Panc1 (cell line): Measurements from ENCODE around the gene ADGRL3. TPM values are rescaled to one million over a fixed set of nuclear protein-coding genes. Genes with fewer than 3 reads are reported as not detected.

ENCODE experiments used
- ATAC-seq: fragments of 200-7000 bp; cut with Tn5 transposase; 2 replicates; pipeline ENCODE4 v1.9.1; 2020; ENCODE audit warnings: mild to moderate bottlenecking, moderate library complexity
- BruUV-seq: library from RNA; stranded (reverse); fragments of 400-500 nt; replicated peaks from 2 replicates; lab custom pipeline; 2021; lab: Mats Ljungman, UMichigan
- CTCF ChIA-PET: fragments of 300-600 bp; sonication (Branson Sonifier 250); formaldehyde crosslinking; loops from one replicate; lab custom pipeline; 2022; ENCODE audit warnings: antibody characterized with exemption; lab: Charles Lee
- POLR2A ChIA-PET: fragments of 300-600 bp; sonication (Branson Sonifier 250); formaldehyde crosslinking; loops from one replicate; lab custom pipeline; 2022; ENCODE audit warnings: antibody characterized with exemption; lab: Charles Lee
- DNase-seq: peaks from one replicate; pipeline ENCODE4 v3.0.0-alpha.2; 2010; ENCODE audit warnings: low read depth, low spot score
- H3K27ac ChIP-seq: 2 replicates; pipeline ENCODE4 v1.5.1; 2011; ENCODE audit warnings: mild to moderate bottlenecking, low read length, inconsistent platforms
- H3K27me3 ChIP-seq: fragments of 200-500 bp; sonication (Bioruptor generic); 2 replicates; pipeline ENCODE4 v1.6.0; 2014; ENCODE audit warnings: low read length, inconsistent platforms; ENCODE audit not compliant: control insufficient read depth, insufficient read depth
- H3K36me3 ChIP-seq: fragments of 200-500 bp; sonication (Bioruptor generic); 2 replicates; pipeline ENCODE4 v1.5.1; 2014; ENCODE audit warnings: inconsistent platforms, mild to moderate bottlenecking, low read length, moderate library complexity; ENCODE audit not compliant: control insufficient read depth, insufficient read depth
- H3K4me1 ChIP-seq: 2 replicates; pipeline ENCODE4 v1.5.1; 2011; ENCODE audit warnings: inconsistent platforms, mild to moderate bottlenecking, low read length, moderate library complexity; ENCODE audit not compliant: control insufficient read depth, insufficient read depth
- H3K4me3 ChIP-seq, 2 experiments: 2 replicates each; pipeline ENCODE4 v1.5.1; 2011 to 2012; ENCODE audit warnings: low read depth in 2 of 2, low read length in 2 of 2, mild to moderate bottlenecking in 2 of 2, inconsistent platforms in 1 of 2, moderate library complexity in 1 of 2
- H3K9me3 ChIP-seq: fragments of 200-500 bp; sonication (Bioruptor generic); 2 replicates; pipeline ENCODE4 v1.5.1; 2014; ENCODE audit warnings: low read depth, mild to moderate bottlenecking, inconsistent platforms, low read length, moderate library complexity; ENCODE audit not compliant: control insufficient read depth, insufficient read depth
- POLR2AphosphoS5 ChIP-seq: IDR thresholded peaks from 2 replicates; pipeline ENCODE4 v1.6.1; 2012; ENCODE audit warnings: mild to moderate bottlenecking, low read depth, low read length, moderate library complexity
- SIN3A ChIP-seq: IDR thresholded peaks from 2 replicates; pipeline ENCODE4 v1.6.1; 2012; ENCODE audit warnings: low read depth, mild to moderate bottlenecking, low read length, moderate library complexity, borderline replicate concordance; ENCODE audit not compliant: insufficient read depth
- TCF7L2 ChIP-seq: IDR thresholded peaks from 2 replicates; pipeline ENCODE4 v1.6.1; 2011; ENCODE audit warnings: mild to moderate bottlenecking, low read depth, low read length, inconsistent platforms
- in situ Hi-C: cut with HindIII; loops from 2 replicates; pipeline ENCODE4 v1.10.0; 2016; ENCODE audit warnings: low sequenced_read_pairs, low pct_unique_long_range_greater_than_20kb
- intact Hi-C: fragments of 100-400 bp; cut with micrococcal nuclease; formaldehyde crosslinking; loops from one replicate; pipeline ENCODE4 v1.10.0; 2022; ENCODE audit not compliant: unreplicated experiment
- total RNA-seq: library from RNA; stranded (reverse); gene quantifications from one replicate; pipeline ENCODE4 v1.2.1, GENCODE V29; 2021; ENCODE audit not compliant: unreplicated experiment
- TF ChIP-seq, protein P1 (sequence below), 2 experiments: IDR thresholded peaks; 2 replicates each; pipeline ENCODE4 v1.6.1; 2011 to 2012; ENCODE audit warnings: low read depth in 2 of 2, control low read depth in 1 of 2, low read length in 1 of 2, mild to moderate bottlenecking in 1 of 2, moderate library complexity in 1 of 2; ENCODE audit not compliant: insufficient read depth in 1 of 2
- TF ChIP-seq, protein P2 (sequence below): fragments of 450-650 bp; IDR thresholded peaks from 2 replicates; pipeline ENCODE4 v1.5.1; 2017; ENCODE audit warnings: mild to moderate bottlenecking

The ADGRL3 gene
- total RNA-seq, 1 experiment from 2014 or later, result 0.23 TPM

DNA sequence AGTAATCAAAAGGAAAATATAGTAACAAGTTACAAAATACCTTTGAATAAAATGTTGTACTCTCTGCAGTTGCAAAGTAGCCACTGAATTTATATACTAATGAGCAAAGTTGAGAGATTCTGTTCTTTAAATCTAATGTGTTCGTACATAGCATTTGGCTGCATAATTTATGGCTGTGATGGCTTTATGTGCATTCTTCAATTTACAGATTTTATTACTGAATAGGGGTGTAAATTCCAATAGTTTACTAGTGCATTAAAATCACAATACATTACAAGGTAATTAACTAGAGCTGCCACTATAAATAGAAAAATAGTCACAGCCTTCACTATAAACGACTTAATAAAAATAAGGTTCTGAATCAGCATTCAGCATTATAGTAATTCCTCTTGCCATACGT is 620.0 kb downstream of the ADGRL3 start:
- DNase-seq (no peak), ATAC-seq (no peak)
- intact Hi-C loops (no loop called here), in situ Hi-C loops (no loop called here)
- Histone ChIP-seq H3K9me3 (no peaks in the 10 kb centered on the region), H3K4me3 (no peak overlapping the region), H3K4me1 (no peaks in the 10 kb centered on the region), H3K36me3 (no peaks in the 10 kb centered on the region), H3K27me3 (no peaks in the 10 kb centered on the region), H3K27ac (no peak overlapping the region)
- no TSS peak for BruUV-seq
- ChIA-PET POLR2A (no interaction called here), CTCF (no interaction called here)
- TF ChIP-seq POLR2AphosphoS5 (no peak), TCF7L2 (no peak), SIN3A (no peak)
- TF ChIP-seq, protein P1, sequence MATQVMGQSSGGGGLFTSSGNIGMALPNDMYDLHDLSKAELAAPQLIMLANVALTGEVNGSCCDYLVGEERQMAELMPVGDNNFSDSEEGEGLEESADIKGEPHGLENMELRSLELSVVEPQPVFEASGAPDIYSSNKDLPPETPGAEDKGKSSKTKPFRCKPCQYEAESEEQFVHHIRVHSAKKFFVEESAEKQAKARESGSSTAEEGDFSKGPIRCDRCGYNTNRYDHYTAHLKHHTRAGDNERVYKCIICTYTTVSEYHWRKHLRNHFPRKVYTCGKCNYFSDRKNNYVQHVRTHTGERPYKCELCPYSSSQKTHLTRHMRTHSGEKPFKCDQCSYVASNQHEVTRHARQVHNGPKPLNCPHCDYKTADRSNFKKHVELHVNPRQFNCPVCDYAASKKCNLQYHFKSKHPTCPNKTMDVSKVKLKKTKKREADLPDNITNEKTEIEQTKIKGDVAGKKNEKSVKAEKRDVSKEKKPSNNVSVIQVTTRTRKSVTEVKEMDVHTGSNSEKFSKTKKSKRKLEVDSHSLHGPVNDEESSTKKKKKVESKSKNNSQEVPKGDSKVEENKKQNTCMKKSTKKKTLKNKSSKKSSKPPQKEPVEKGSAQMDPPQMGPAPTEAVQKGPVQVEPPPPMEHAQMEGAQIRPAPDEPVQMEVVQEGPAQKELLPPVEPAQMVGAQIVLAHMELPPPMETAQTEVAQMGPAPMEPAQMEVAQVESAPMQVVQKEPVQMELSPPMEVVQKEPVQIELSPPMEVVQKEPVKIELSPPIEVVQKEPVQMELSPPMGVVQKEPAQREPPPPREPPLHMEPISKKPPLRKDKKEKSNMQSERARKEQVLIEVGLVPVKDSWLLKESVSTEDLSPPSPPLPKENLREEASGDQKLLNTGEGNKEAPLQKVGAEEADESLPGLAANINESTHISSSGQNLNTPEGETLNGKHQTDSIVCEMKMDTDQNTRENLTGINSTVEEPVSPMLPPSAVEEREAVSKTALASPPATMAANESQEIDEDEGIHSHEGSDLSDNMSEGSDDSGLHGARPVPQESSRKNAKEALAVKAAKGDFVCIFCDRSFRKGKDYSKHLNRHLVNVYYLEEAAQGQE (IDR thresholded peaks at IDR 0.05; ENCODE audit: insufficient read depth in 1 of 2, low read depth in 2 of 2, low read length in 1 of 2), result no peak
- TF ChIP-seq, protein P2, sequence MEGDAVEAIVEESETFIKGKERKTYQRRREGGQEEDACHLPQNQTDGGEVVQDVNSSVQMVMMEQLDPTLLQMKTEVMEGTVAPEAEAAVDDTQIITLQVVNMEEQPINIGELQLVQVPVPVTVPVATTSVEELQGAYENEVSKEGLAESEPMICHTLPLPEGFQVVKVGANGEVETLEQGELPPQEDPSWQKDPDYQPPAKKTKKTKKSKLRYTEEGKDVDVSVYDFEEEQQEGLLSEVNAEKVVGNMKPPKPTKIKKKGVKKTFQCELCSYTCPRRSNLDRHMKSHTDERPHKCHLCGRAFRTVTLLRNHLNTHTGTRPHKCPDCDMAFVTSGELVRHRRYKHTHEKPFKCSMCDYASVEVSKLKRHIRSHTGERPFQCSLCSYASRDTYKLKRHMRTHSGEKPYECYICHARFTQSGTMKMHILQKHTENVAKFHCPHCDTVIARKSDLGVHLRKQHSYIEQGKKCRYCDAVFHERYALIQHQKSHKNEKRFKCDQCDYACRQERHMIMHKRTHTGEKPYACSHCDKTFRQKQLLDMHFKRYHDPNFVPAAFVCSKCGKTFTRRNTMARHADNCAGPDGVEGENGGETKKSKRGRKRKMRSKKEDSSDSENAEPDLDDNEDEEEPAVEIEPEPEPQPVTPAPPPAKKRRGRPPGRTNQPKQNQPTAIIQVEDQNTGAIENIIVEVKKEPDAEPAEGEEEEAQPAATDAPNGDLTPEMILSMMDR, result no peak

DNA sequence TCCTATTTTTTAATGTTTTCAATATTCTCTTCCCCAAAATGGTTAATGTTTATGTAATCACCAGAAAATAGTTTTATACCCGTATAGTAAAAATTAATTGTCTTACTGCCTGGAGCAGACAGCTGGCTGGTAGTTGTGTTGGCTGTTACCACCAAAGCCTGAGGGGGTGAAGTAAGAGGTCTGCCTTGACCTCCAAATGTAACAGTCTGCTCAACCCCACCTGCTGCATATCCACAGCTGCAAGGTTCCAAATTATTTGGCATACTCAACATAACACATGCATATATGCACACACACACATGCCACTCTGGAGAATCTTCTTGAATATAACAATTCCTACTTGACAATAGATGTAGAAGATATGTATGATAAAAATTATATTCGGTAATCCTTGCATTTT is 624.3 kb downstream of the ADGRL3 start:
- POLR2A ChIA-PET, result no interaction called here
- in situ Hi-C loops (no loop called here), intact Hi-C loops (no loop called here)
- ATAC-seq (no peak), DNase-seq (no peak)
- Histone ChIP-seq H3K27me3 (no peaks in the 10 kb centered on the region), H3K36me3 (no peaks in the 10 kb centered on the region), H3K4me1 (no peaks in the 10 kb centered on the region), H3K9me3 (no peaks in the 10 kb centered on the region), H3K27ac (no peak overlapping the region), H3K4me3 (no peak overlapping the region)
- CTCF ChIA-PET, result no interaction called here
- no TSS peak for BruUV-seq
- TF ChIP-seq SIN3A (no peak), TCF7L2 (no peak), POLR2AphosphoS5 (no peak)
- TF ChIP-seq, protein P2, result no peak
- TF ChIP-seq, protein P1 (IDR thresholded peaks at IDR 0.05; ENCODE audit: insufficient read depth in 1 of 2, low read depth in 2 of 2, low read length in 1 of 2), result no peak
